ENCODE measurements around the gene KCND1. TPM values are rescaled to one million over a fixed set of nuclear protein-coding genes. Genes with fewer than 3 reads are reported as not detected.

Gene KCND1
- total and polyA plus RNA-seq, 10 of the 15 experiments (the other 5 are each of a cell fraction or from before 2014, with no cell fraction given) = 0.02 to 1.0 (median 0.39) TPM

GRCh38 chrX:49002091-49002935 is 30.7 kb upstream of the KCND1 start, which contains the start of gene GRIPAP1 (continued):
- TF ChIP-seq ZBTB11 (CRISPR knock-in tag; IDR thresholded peaks at IDR 0.05) (no peak), BHLHE40 (IDR thresholded peaks at IDR 0.05; ENCODE audit: borderline replicate concordance in 1 of 2, low read depth in 2 of 2, low read length in 1 of 2) (peak; percentile 93 to 94), RELA (IDR thresholded peaks at IDR 0.05; ENCODE audit: borderline replicate concordance, partially characterized antibody) (no peak), SKIL (IDR thresholded peaks at IDR 0.05; ENCODE audit: low read depth, poor library complexity, severe bottlenecking) (peak; percentile 77), SMARCA5 (IDR thresholded peaks at IDR 0.05) (no peak)

Data from GM12878 (cell line).